HepG2 (cell line): ENCODE data around the gene C2orf92. TPM values are rescaled to one million over a fixed set of nuclear protein-coding genes. Genes with fewer than 3 reads are reported as not detected.

ENCODE experiments used
- ATF3 ChIP-seq: sonication (generic); formaldehyde crosslinking; IDR thresholded peaks from 2 replicates; pipeline ENCODE4 v1.4.0; 2020; ENCODE audit warnings: missing genetic modification reagents
- CEBPG ChIP-seq: IDR thresholded peaks from 2 replicates; pipeline ENCODE4 v1.6.1; 2016
- CENPT ChIP-seq: sonication (generic); formaldehyde crosslinking; IDR thresholded peaks from 2 replicates; pipeline ENCODE4 v1.8.0; 2022; ENCODE audit warnings: low read depth, mild to moderate bottlenecking, moderate library complexity, missing genetic modification reagents
- HDAC1 ChIP-seq: sonication (generic); formaldehyde crosslinking; IDR thresholded peaks from 2 replicates; pipeline ENCODE4 v1.5.1; 2020; ENCODE audit warnings: mild to moderate bottlenecking, missing genetic modification reagents
- ISL2 ChIP-seq: sonication (generic); formaldehyde crosslinking; IDR thresholded peaks from 2 replicates; pipeline ENCODE4 v1.5.0; 2020; ENCODE audit warnings: missing genetic modification reagents
- JDP2 ChIP-seq: sonication (generic); formaldehyde crosslinking; IDR thresholded peaks from 2 replicates; pipeline ENCODE4 v1.8.1; 2022; ENCODE audit warnings: missing genetic modification reagents, borderline replicate concordance
- KLF16 ChIP-seq, 2 experiments: sonication (generic) in 1 of 2; formaldehyde crosslinking in 1 of 2; IDR thresholded peaks; 2 replicates each; pipeline versions ENCODE4 v1.6.1 to v1.8.0; 2016 to 2023; ENCODE audit warnings: missing genetic modification reagents in 2 of 2, missing compliant biosample characterization in 1 of 2
- MAF1 ChIP-seq: sonication (generic); formaldehyde crosslinking; IDR thresholded peaks from 2 replicates; pipeline ENCODE4 v1.5.0; 2020; ENCODE audit warnings: missing genetic modification reagents, borderline replicate concordance
- MAX ChIP-seq: IDR thresholded peaks from 2 replicates; pipeline ENCODE4 v1.6.1; 2012; ENCODE audit warnings: inconsistent platforms
- MIER3 ChIP-seq: IDR thresholded peaks from 2 replicates; pipeline ENCODE4 v1.6.1; 2016; ENCODE audit warnings: missing compliant biosample characterization, borderline replicate concordance
- PAWR ChIP-seq: sonication (generic); formaldehyde crosslinking; IDR thresholded peaks from 2 replicates; pipeline ENCODE4 v1.4.0; 2020; ENCODE audit warnings: missing genetic modification reagents, mild to moderate bottlenecking, borderline replicate concordance
- PCBP1 ChIP-seq: fragments of 200-400 bp; formaldehyde crosslinking; IDR thresholded peaks from 2 replicates; pipeline ENCODE4 v1.6.1; 2017; ENCODE audit warnings: mild to moderate bottlenecking, low read depth, low read length, borderline replicate concordance
- RCOR2 ChIP-seq: IDR thresholded peaks from 2 replicates; pipeline ENCODE4 v1.6.1; 2016; ENCODE audit warnings: missing biosample characterization, missing genetic modification reagents
- SETDB1 ChIP-seq: sonication (generic); formaldehyde crosslinking; IDR thresholded peaks from 2 replicates; pipeline ENCODE4 v1.5.1; 2020; ENCODE audit warnings: missing genetic modification reagents, mild to moderate bottlenecking, borderline replicate concordance
- SRSF9 ChIP-seq: fragments of 200-400 bp; formaldehyde crosslinking; IDR thresholded peaks from 2 replicates; pipeline ENCODE4 v1.6.1; 2018; ENCODE audit warnings: borderline replicate concordance, mild to moderate bottlenecking, low read depth, low read length; ENCODE audit not compliant: insufficient read depth, poor library complexity, severe bottlenecking
- ZBTB46 ChIP-seq: sonication (generic); formaldehyde crosslinking; IDR thresholded peaks from 2 replicates; pipeline ENCODE4 v1.4.0; 2020; ENCODE audit warnings: mild to moderate bottlenecking, missing genetic modification reagents, borderline replicate concordance
- ZFYVE20 ChIP-seq: sonication (generic); formaldehyde crosslinking; IDR thresholded peaks from 2 replicates; pipeline ENCODE4 v1.8.0; 2023; ENCODE audit warnings: low read depth, mild to moderate bottlenecking, moderate library complexity, missing genetic modification reagents, borderline replicate concordance
- ZGPAT ChIP-seq: IDR thresholded peaks from 2 replicates; pipeline ENCODE4 v1.6.1; 2016; ENCODE audit warnings: mild to moderate bottlenecking
- ZNF264 ChIP-seq: sonication (generic); formaldehyde crosslinking; IDR thresholded peaks from 2 replicates; pipeline ENCODE4 v1.4.0; 2020; ENCODE audit warnings: missing genetic modification reagents
- ZNF383 ChIP-seq: sonication (generic); formaldehyde crosslinking; IDR thresholded peaks from 2 replicates; pipeline ENCODE4 v1.4.0; 2020; ENCODE audit warnings: missing genetic modification reagents, mild to moderate bottlenecking, borderline replicate concordance
- ZNF510 ChIP-seq: sonication (generic); formaldehyde crosslinking; IDR thresholded peaks from 2 replicates; pipeline ENCODE4 v1.4.0; 2020; ENCODE audit warnings: low read depth, mild to moderate bottlenecking, missing genetic modification reagents
- ZNF570 ChIP-seq: sonication (generic); formaldehyde crosslinking; IDR thresholded peaks from 2 replicates; pipeline ENCODE4 v1.4.0; 2020; ENCODE audit warnings: mild to moderate bottlenecking, missing genetic modification reagents, borderline replicate concordance
- ZNF691 ChIP-seq: sonication (generic); formaldehyde crosslinking; IDR thresholded peaks from 2 replicates; pipeline ENCODE4 v1.4.0; 2020; ENCODE audit warnings: missing genetic modification reagents, low read depth, mild to moderate bottlenecking, borderline replicate concordance
- ZNF775 ChIP-seq: sonication (generic); formaldehyde crosslinking; IDR thresholded peaks from 2 replicates; pipeline ENCODE4 v1.4.0; 2020; ENCODE audit warnings: missing genetic modification reagents, mild to moderate bottlenecking, moderate library complexity, borderline replicate concordance
- ZSCAN25 ChIP-seq: sonication (generic); formaldehyde crosslinking; IDR thresholded peaks from 2 replicates; pipeline ENCODE4 v1.8.0; 2022; ENCODE audit warnings: mild to moderate bottlenecking, missing genetic modification reagents
- polyA plus RNA-seq, 8 experiments: library from polyadenylated mRNA; depleted of rRNA in 3 of 8; stranded (reverse) in 7 of 8; unstranded in 1 of 8; fragments of >200 nt; fragmentation: Illumina TruSeq in 4 of 8; extraction: Trizol in 4 of 8; gene quantifications; 2 replicates each; pipeline versions ENCODE4 v1.2.1 to v1.2.3, GENCODE V29; 2011 to 2016; ENCODE audit warnings: low read depth in 4 of 8, missing spikeins in 1 of 8, mixed read lengths in 1 of 8; ENCODE audit not compliant: insufficient read depth in 1 of 8
- total RNA-seq, 5 experiments: library from RNA; depleted of rRNA; stranded (reverse); fragments of >200 nt; fragmentation: Illumina TruSeq; extraction: Trizol; gene quantifications; 2 replicates each; pipeline ENCODE4 v1.2.3, GENCODE V29; 2016; ENCODE audit warnings: low read depth in 1 of 5

Gene C2orf92
- total and polyA plus RNA-seq, 2 of the 13 experiments (the other 11 are each of a cell fraction or from before 2014, with no cell fraction given): 4.9 to 5.0 TPM

- TF ChIP-seq ZNF570 (CRISPR knock-in tag): no peak
- TF ChIP-seq SRSF9: no peak
- TF ChIP-seq CENPT (CRISPR knock-in tag): no peak
- TF ChIP-seq ZGPAT (CRISPR knock-in tag): peak; percentile 35; the same call in 1 of the 2 replicates
- TF ChIP-seq ZSCAN25 (CRISPR knock-in tag): no peak
- TF ChIP-seq RCOR2: no peak
- no peak for TF ChIP-seq ISL2 (CRISPR knock-in tag)
- TF ChIP-seq ZNF510 (CRISPR knock-in tag): 0 out of 2 replicates have a peak, but pooled peaks have one; percentile 37
- TF ChIP-seq CEBPG: 0 out of 2 replicates have a peak, but pooled peaks have one; percentile 14
- TF ChIP-seq ATF3 (CRISPR knock-in tag): no peak
- TF ChIP-seq ZNF264 (CRISPR knock-in tag): no peak
- no peak for TF ChIP-seq HDAC1 (CRISPR knock-in tag)
- TF ChIP-seq SETDB1 (CRISPR knock-in tag): no peak
- TF ChIP-seq PCBP1: no peak
- TF ChIP-seq JDP2 (CRISPR knock-in tag): no peak
- TF ChIP-seq ZFYVE20: no peak
- TF ChIP-seq MAX: peak; percentile 45; the same call in 1 of the 2 replicates
- no peak for TF ChIP-seq ZBTB46
- TF ChIP-seq PAWR (CRISPR knock-in tag): no peak
- TF ChIP-seq KLF16 (CRISPR knock-in tag; IDR thresholded peaks at IDR 0.05): no peak
- no peak for TF ChIP-seq ZNF383 (CRISPR knock-in tag)
- peak; percentile 71; the same call in 1 of the 2 replicates for TF ChIP-seq MIER3
- TF ChIP-seq MAF1: no peak
- TF ChIP-seq ZNF691: peak; percentile 35; the same call in 1 of the 2 replicates
- no peak for TF ChIP-seq ZNF775
These were observed 28.0 kb downstream of the C2orf92 start (continued) for GRCh38 chr2:97697252-97698235.
